ENCODE results near the gene WDR54.
A peak's percentile ranks its signal among the peaks of the same experiment; 100 is the strongest.

The WDR54 gene

DNA sequence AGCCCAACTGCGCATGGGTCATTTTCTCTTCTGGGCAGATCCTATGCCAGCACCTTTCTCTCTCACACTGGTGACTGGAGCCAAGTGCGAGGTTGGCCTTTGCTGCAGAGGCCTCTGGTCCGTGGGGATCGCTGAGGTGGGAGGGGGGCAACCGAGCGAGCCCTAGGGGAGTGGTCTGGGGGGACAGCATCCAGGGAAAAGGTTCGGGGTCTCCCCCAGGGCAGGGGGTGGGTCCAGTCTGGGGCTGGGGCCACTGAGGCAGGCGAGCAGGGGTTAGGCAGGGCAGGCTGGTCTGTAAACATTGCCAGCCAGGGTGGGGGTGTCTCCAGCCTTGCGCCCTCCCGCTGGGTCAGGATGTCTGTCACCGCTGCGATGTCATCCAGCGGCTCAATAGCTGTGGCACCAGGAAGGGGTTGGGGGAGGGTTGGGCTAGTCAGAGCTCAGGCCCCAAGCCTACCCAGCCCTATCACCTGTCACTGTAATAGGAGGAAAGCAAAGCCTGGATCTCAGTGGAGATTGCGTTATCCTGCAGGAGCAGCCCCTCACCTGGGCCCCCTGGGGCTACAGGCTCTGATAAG is 4.7 kb downstream of the WDR54 start (continued):
- no peak for TF ChIP-seq ZFP3 (tag by site-specific recombination; IDR thresholded peaks at IDR 0.05; ENCODE audit: low read depth)
- TF ChIP-seq HOXC10 (CRISPR knock-in tag; IDR thresholded peaks at IDR 0.05): no peak
- TF ChIP-seq BCL6B (tag by site-specific recombination; IDR thresholded peaks at IDR 0.05): no peak
- TF ChIP-seq, protein P1, sequence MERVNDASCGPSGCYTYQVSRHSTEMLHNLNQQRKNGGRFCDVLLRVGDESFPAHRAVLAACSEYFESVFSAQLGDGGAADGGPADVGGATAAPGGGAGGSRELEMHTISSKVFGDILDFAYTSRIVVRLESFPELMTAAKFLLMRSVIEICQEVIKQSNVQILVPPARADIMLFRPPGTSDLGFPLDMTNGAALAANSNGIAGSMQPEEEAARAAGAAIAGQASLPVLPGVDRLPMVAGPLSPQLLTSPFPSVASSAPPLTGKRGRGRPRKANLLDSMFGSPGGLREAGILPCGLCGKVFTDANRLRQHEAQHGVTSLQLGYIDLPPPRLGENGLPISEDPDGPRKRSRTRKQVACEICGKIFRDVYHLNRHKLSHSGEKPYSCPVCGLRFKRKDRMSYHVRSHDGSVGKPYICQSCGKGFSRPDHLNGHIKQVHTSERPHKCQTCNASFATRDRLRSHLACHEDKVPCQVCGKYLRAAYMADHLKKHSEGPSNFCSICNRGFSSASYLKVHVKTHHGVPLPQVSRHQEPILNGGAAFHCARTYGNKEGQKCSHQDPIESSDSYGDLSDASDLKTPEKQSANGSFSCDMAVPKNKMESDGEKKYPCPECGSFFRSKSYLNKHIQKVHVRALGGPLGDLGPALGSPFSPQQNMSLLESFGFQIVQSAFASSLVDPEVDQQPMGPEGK (tag by site-specific recombination; IDR thresholded peaks at IDR 0.05): peak; percentile 31; the same call in 1 of the 2 replicates
- TF ChIP-seq ZNF16 (tag by site-specific recombination; IDR thresholded peaks at IDR 0.05; ENCODE audit: low read depth): no peak
- TF ChIP-seq ZNF623 (tag by site-specific recombination; IDR thresholded peaks at IDR 0.05): no peak
- no peak for TF ChIP-seq ZNF792 (tag by site-specific recombination; IDR thresholded peaks at IDR 0.05)
- TF ChIP-seq ZNF701 (tag by site-specific recombination; IDR thresholded peaks at IDR 0.05): no peak
- no peak for TF ChIP-seq ZNF610 (tag by site-specific recombination; IDR thresholded peaks at IDR 0.05; ENCODE audit: borderline replicate concordance)
- no peak for TF ChIP-seq MYNN (tag by site-specific recombination; IDR thresholded peaks at IDR 0.05; ENCODE audit: borderline replicate concordance)
- 0 out of 2 replicates have a peak, but pooled peaks have one; percentile 13 for TF ChIP-seq GLIS1 (tag by site-specific recombination; IDR thresholded peaks at IDR 0.05)
- peak; percentile 39; the same call in 1 of the 2 replicates for TF ChIP-seq GLIS2 (tag by site-specific recombination; IDR thresholded peaks at IDR 0.05)
- TF ChIP-seq BCL11A (tag by site-specific recombination; IDR thresholded peaks at IDR 0.05; ENCODE audit: low read depth): no peak
- TF ChIP-seq KLF17 (tag by site-specific recombination; IDR thresholded peaks at IDR 0.05): 0 out of 2 replicates have a peak, but pooled peaks have one; percentile 28
- no peak for TF ChIP-seq ZNF560 (tag by site-specific recombination; IDR thresholded peaks at IDR 0.05; ENCODE audit: borderline replicate concordance)
- TF ChIP-seq, protein P2, sequence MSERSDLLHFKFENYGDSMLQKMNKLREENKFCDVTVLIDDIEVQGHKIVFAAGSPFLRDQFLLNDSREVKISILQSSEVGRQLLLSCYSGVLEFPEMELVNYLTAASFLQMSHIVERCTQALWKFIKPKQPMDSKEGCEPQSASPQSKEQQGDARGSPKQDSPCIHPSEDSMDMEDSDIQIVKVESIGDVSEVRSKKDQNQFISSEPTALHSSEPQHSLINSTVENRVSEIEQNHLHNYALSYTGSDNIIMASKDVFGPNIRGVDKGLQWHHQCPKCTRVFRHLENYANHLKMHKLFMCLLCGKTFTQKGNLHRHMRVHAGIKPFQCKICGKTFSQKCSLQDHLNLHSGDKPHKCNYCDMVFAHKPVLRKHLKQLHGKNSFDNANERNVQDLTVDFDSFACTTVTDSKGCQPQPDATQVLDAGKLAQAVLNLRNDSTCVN (tag by site-specific recombination; optimal IDR thresholded peaks at IDR 0.05): no peak
- no peak for TF ChIP-seq HOXA7 (CRISPR knock-in tag; IDR thresholded peaks at IDR 0.05; ENCODE audit: borderline replicate concordance)

DNA sequence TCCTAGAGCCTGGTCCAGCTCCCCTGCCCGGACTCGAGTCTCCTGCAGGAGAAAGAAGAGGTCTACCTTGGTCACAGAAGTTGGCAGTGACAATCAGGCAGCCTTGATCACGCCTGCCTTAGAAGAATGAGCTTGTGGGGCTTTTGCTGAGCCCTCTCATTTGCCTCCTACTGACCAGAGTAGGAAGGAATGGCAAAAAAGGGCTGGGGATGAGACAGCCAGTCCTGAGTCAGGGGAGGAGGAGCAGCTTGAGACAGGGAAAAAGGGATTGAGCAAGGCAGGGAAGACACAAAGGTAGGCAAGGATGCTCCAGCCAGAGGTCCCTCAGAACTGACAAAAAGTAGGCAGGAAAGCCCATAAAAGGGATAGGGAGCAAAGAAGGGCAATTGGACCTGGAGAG is 6.0 kb downstream of the WDR54 start:
- Histone ChIP-seq H3K4me3 (ENCODE audit: low read depth, low read length) (no peak overlapping the region), H3K36me3 (ENCODE audit: control insufficient read depth in 2 of 2, insufficient read depth in 1 of 2, low read length in 2 of 2) (peaks cover 19 to 89% of the 10 kb centered on the region in 2 experiments; a peak in 2 of 3 replicates), H3K4me1 (ENCODE audit: control insufficient read depth, insufficient read depth, low read length) (no peaks in the 10 kb centered on the region), H3K9me3 (ENCODE audit: control insufficient read depth, insufficient read depth, low read depth, low read length) (no peaks in the 10 kb centered on the region), H3K27ac (ENCODE audit: extremely low read depth, low read depth, low read length) (no peak overlapping the region)
- POLR2A ChIA-PET: interaction anchor here (1.1 to 1.4 kb wide), 4 partner anchors 15 to 36 kb away, joined by 3 to 4 read pairs (median 4); partner anchors contain the start of gene WBP1
- CTCF ChIA-PET: interaction anchor here (0.7 kb wide), 1 partner anchor 37 kb away, joined by 3 read pairs; no protein-coding TSS in a partner anchor
- TF ChIP-seq HOXC10 (CRISPR knock-in tag; IDR thresholded peaks at IDR 0.05): no peak
- TF ChIP-seq GLIS1 (tag by site-specific recombination; IDR thresholded peaks at IDR 0.05): no peak
- TF ChIP-seq YY1 (tag by site-specific recombination; IDR thresholded peaks at IDR 0.05): no peak
- TF ChIP-seq, protein P2 (tag by site-specific recombination; optimal IDR thresholded peaks at IDR 0.05): no peak
- TF ChIP-seq ZEB2 (tag by site-specific recombination; IDR thresholded peaks at IDR 0.05): no peak
- no peak for TF ChIP-seq ZNF174 (tag by site-specific recombination; IDR thresholded peaks at IDR 0.05)
- no peak for TF ChIP-seq GFI1B (tag by site-specific recombination; IDR thresholded peaks at IDR 0.05)
- TF ChIP-seq, protein P3, sequence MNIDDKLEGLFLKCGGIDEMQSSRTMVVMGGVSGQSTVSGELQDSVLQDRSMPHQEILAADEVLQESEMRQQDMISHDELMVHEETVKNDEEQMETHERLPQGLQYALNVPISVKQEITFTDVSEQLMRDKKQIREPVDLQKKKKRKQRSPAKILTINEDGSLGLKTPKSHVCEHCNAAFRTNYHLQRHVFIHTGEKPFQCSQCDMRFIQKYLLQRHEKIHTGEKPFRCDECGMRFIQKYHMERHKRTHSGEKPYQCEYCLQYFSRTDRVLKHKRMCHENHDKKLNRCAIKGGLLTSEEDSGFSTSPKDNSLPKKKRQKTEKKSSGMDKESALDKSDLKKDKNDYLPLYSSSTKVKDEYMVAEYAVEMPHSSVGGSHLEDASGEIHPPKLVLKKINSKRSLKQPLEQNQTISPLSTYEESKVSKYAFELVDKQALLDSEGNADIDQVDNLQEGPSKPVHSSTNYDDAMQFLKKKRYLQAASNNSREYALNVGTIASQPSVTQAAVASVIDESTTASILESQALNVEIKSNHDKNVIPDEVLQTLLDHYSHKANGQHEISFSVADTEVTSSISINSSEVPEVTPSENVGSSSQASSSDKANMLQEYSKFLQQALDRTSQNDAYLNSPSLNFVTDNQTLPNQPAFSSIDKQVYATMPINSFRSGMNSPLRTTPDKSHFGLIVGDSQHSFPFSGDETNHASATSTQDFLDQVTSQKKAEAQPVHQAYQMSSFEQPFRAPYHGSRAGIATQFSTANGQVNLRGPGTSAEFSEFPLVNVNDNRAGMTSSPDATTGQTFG (tag by site-specific recombination; IDR thresholded peaks at IDR 0.05; ENCODE audit: borderline replicate concordance): no peak
